ENCODE measurements around the gene FRMPD3.

GRCh38 chrX:107480272-107480671 is 30.8 kb downstream of the FRMPD3 start:
- TF ChIP-seq TAF1 (IDR thresholded peaks at IDR 0.05; ENCODE audit: borderline replicate concordance, low read depth, low read length) (no peak), POLR2AphosphoS5 (IDR thresholded peaks at IDR 0.05; ENCODE audit: low read depth, low read length) (no peak)
